HG02571 (cell line): ENCODE results near the gene RAP1B.
A peak's percentile ranks its signal among the peaks of the same experiment; 100 is the strongest.

Experiments
- ATAC-seq: cut with Tn5 transposase; IDR thresholded peaks from one replicate; pipeline ENCODE4 v1.9.1; 2021; ENCODE audit warnings: mild to moderate bottlenecking, moderate library complexity; ENCODE audit not compliant: unreplicated experiment

Gene RAP1B

GRCh38 chr12:68611094-68611805 is 551 bp downstream of the RAP1B start:
- ATAC-seq, result peak; percentile 31

- no peak for ATAC-seq
These were observed 1.1 kb downstream of the RAP1B start for GRCh38 chr12:68611806-68612160.

- ATAC-seq, result no peak
These were observed 1.5 kb downstream of the RAP1B start for GRCh38 chr12:68612202-68612601.

GRCh38 chr12:68612697-68613096 is 2.0 kb downstream of the RAP1B start:
- no peak for ATAC-seq

- ATAC-seq, result no peak
These were observed 2.7 kb downstream of the RAP1B start for GRCh38 chr12:68613209-68613904.

- ATAC-seq, result no peak
These were observed 3.5 kb downstream of the RAP1B start for GRCh38 chr12:68614105-68614679.

GRCh38 chr12:68614769-68615168 is 4.1 kb downstream of the RAP1B start:
- no peak for ATAC-seq

- ATAC-seq, result no peak
These were observed 6.6 kb downstream of the RAP1B start for GRCh38 chr12:68617160-68617926.

GRCh38 chr12:68619541-68619940 is 8.8 kb downstream of the RAP1B start:
- no peak for ATAC-seq

- ATAC-seq, result no peak
These were observed 10.1 kb downstream of the RAP1B start for GRCh38 chr12:68620519-68621471.

- no peak for ATAC-seq
These were observed 10.9 kb downstream of the RAP1B start for GRCh38 chr12:68621472-68622081.

- ATAC-seq, result no peak
These were observed 11.6 kb downstream of the RAP1B start for GRCh38 chr12:68622250-68622649.

GRCh38 chr12:68623059-68623458 is 12.4 kb downstream of the RAP1B start:
- ATAC-seq, result no peak

- no peak for ATAC-seq
These were observed 13.3 kb downstream of the RAP1B start for GRCh38 chr12:68623984-68624383.

GRCh38 chr12:68624933-68625332 is 14.2 kb downstream of the RAP1B start:
- no peak for ATAC-seq

GRCh38 chr12:68627673-68628319 is 17.1 kb downstream of the RAP1B start:
- no peak for ATAC-seq

- ATAC-seq, result no peak
These were observed 18.0 kb downstream of the RAP1B start for GRCh38 chr12:68628698-68629097.

GRCh38 chr12:68630050-68630449 is 19.4 kb downstream of the RAP1B start:
- ATAC-seq, result no peak

GRCh38 chr12:68630598-68630997 is 19.9 kb downstream of the RAP1B start:
- ATAC-seq, result no peak
